Testis (tissue), 3 donors: ENCODE results near the gene FBXO9. TPM values are rescaled to one million over a fixed set of nuclear protein-coding genes. Genes with fewer than 3 reads are reported as not detected.
"Not testable (repeated sequence)": the region's sequence is repeated elsewhere in the genome, so short reads cannot be mapped to it uniquely, and the experiment has no call there.

ENCODE experiments used
- DNase-seq: peaks from one replicate; pipeline ENCODE4 v3.0.0-alpha.2; 2019
- H3K27ac ChIP-seq, 2 donors: fragments of 200-600 bp; sonication (generic); one replicate each; pipeline ENCODE4 v1.5.1; 2019
- H3K27me3 ChIP-seq: fragments of 200-600 bp; sonication (generic); one replicate; pipeline ENCODE4 v1.5.1; 2019
- H3K36me3 ChIP-seq: fragments of 200-600 bp; sonication (generic); one replicate; pipeline ENCODE4 v1.5.1; 2017; ENCODE audit warnings: low read depth; ENCODE audit errors: missing control alignments
- H3K4me1 ChIP-seq: fragments of 200-600 bp; sonication (generic); one replicate; pipeline ENCODE4 v1.5.1; 2019
- H3K4me3 ChIP-seq, 2 donors: fragments of 200-600 bp; sonication (generic); one replicate each; pipeline ENCODE4 v1.5.1; 2017 to 2019
- H3K9me3 ChIP-seq: fragments of 200-600 bp; sonication (generic); one replicate; pipeline ENCODE4 v1.5.1; 2017
- CTCF ChIP-seq, 3 experiments: fragments of 450-650 bp in 2 of 3; fragments of 200-600 bp in 1 of 3; sonication (generic) in 1 of 3; IDR thresholded peaks; one replicate each; pipeline ENCODE4 v1.5.1; 2016 to 2019; ENCODE audit warnings: antibody characterized with exemption in 3 of 3, mild to moderate bottlenecking in 2 of 3, moderate library complexity in 1 of 3
- POLR2A ChIP-seq: fragments of 450-650 bp; IDR thresholded peaks from one replicate; pipeline ENCODE4 v1.6.1; 2017; ENCODE audit warnings: antibody characterized with exemption, mild to moderate bottlenecking, moderate library complexity
- WGBS, 2 donors: methylation state at CpG; one replicate each; pipeline ENCODE4 v1.1.5; 2018; 5-methylcytosine and 5-hydroxymethylcytosine counted together
- intact Hi-C: fragments of 100-400 bp; cut with DNase I; formaldehyde crosslinking; loops from one replicate; pipeline ENCODE4 v1.15.1; 2023; ENCODE audit warnings: low total_unique reads
- polyA plus RNA-seq: library from polyadenylated mRNA; stranded (reverse); fragments of 350-450 nt; fragmentation: Illumina TruSeq; extraction: RNeasy Lipid Tissue Mini Kit (QIAGEN cat#74804); gene quantifications from one replicate; pipeline ENCODE4 v1.2.3, GENCODE V29; 2014; ENCODE audit warnings: low read depth, low replicate concordance; ENCODE audit not compliant: insufficient read depth
- total RNA-seq, 2 donors: library from RNA; depleted of rRNA; stranded (reverse); fragments of >200 nt; gene quantifications; one replicate each; pipeline ENCODE4 v1.2.3, GENCODE V29; 2016

Gene FBXO9
- total and polyA plus RNA-seq, 3 donors from 2014 or later = 75.1 to 81.6 (median 76.6) TPM

DNA sequence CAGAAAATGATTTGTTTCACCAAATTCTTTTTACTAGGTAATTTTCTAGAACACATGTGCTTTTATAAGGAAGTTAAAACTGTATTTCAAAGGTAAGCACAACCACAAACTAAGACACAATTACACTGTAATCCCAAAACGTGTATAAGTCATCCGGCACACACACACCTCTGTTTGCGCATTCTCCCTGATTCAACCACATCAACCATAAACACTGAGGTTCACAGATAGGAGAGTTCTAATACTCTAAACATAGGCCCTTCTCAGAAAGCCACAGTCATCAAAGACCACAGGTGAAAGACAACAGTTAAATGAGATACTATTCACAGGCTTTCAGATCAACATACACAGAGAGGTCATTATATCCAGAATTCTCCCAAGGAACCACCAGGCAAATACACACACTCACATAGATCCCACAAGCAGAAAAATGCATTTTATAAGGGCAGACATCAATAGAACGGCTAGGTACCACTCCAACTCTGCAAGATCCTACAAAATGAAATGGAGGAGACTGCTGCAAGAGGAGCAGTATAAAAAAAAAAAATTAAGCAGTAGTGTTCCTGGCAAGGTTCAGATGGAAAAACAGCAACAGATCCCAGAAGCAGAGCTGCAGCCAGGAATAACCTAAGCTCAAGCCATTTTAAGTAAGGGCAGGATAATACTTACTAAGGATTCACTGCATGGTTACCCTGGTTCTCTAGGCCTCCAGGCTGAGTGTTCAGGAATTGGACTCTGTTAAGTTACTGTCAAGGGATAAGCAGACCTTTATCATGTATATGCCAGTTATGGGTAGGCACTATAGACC lies 6.6 kb upstream of the FBXO9 start:
- Histone ChIP-seq H3K4me3 (no peak overlapping the region), H3K9me3 (no peaks in the 10 kb centered on the region), H3K4me1 (peaks cover 31% of the 10 kb centered on the region), H3K27ac (peak overlapping the region in 1 of 2 donors; percentile 47), H3K36me3 (no peaks in the 10 kb centered on the region), H3K27me3 (no peaks in the 10 kb centered on the region)
- 64 to 73% methylated on average over 4 of the region's 4 CpGs for WGBS, 2 donors
- no peak for TF ChIP-seq POLR2A
- TF ChIP-seq CTCF (IDR thresholded peaks at IDR 0.05) = no peak
- intact Hi-C loops = no loop called here
- no peak for DNase-seq

GRCh38 chr6:53059648-53060589 lies 5.3 kb upstream of the FBXO9 start:
- Histone ChIP-seq H3K27ac (peak overlapping the region; percentile 94 to 95), H3K4me1 (peaks cover 31% of the 10 kb centered on the region), H3K27me3 (no peaks in the 10 kb centered on the region), H3K9me3 (no peaks in the 10 kb centered on the region), H3K4me3 (peak overlapping the region in 1 of 2 donors; percentile 89), H3K36me3 (no peaks in the 10 kb centered on the region)
- WGBS, 2 donors = 19 to 20% methylated on average over 3 of the region's 3 CpGs
- intact Hi-C loops = no loop called here
- TF ChIP-seq POLR2A = no peak
- TF ChIP-seq CTCF (IDR thresholded peaks at IDR 0.05) = no peak
- DNase-seq = no peak

- WGBS, 2 donors = 10 to 17% methylated on average over 5 of the region's 5 CpGs
- intact Hi-C loops = no loop called here
- Histone ChIP-seq H3K36me3 (no peaks in the 10 kb centered on the region), H3K9me3 (no peaks in the 10 kb centered on the region), H3K27ac (peak overlapping the region; percentile 94 to 95), H3K4me1 (peaks cover 25% of the 10 kb centered on the region), H3K4me3 (peak overlapping the region; percentile 83 to 89), H3K27me3 (no peaks in the 10 kb centered on the region)
- TF ChIP-seq POLR2A (no peak), CTCF (IDR thresholded peaks at IDR 0.05) (no peak)
- no peak for DNase-seq
These were observed 3.0 kb upstream of the FBXO9 start for GRCh38 chr6:53062169-53062539.

DNA sequence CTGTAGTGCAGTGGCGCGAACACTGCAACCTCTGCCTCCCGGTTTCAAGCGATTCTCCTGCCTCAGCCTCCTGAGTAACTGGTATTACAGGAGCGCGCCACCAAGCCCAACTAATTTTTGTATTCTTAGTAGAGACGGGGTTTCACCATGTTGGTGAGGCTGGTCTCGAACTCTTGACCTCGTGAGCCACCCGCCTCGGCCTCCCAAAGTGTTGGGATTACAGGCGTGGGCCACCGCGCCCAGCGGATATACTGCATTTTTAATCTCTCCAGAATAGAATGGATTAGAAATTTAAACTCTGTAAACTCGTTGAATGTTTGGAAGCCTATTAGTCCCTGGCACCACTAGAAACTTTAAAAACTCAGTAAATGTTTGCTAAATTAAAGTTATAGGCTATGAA lies 949 bp upstream of the FBXO9 start:
- DNase-seq, H3K9me3 ChIP-seq, H3K27me3 ChIP-seq, intact Hi-C loops, H3K36me3 ChIP-seq: not testable (repeated sequence)
- H3K27ac ChIP-seq = peak overlapping the region in 1 of 2 donors; percentile 96
- peak overlapping the region in 1 of 2 donors; percentile 97 for H3K4me3 ChIP-seq
- 44 to 57% methylated on average over 16 of the region's 16 CpGs for WGBS, 2 donors
- H3K4me1 ChIP-seq = peaks cover 18% of the 10 kb centered on the region

DNA sequence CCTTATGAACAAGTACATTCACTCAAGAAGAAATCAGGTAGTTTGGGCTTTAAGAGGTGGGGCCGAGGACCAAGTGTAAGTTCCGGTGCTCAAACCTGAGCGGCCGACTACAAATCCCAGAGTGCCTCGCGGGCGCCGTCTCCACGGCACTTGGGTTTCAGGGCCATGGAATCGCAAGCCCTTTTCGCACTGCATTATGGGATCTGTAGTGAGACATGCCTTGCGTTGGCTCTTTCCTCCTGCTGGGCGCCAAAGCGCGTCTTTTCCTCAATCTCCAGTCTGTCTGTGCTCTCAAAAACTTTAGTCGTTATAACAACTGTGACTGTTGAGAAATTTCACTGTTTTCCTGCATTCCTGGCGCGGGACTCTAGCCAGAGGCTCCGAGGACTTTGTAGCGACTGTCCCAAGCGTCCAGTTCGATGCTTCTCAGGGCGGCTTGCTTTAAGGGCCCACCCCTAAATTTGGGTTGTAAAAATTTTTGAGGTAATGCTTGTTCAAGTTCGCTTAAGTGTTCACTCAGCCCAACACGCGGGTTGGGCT lies 408 bp upstream of the FBXO9 start:
- Histone ChIP-seq H3K27ac (peak overlapping the region; percentile 84 to 96), H3K4me3 (peak overlapping the region; percentile 95 to 97), H3K27me3 (no peaks in the 10 kb centered on the region), H3K36me3 (no peaks in the 10 kb centered on the region), H3K4me1 (peaks cover 12% of the 10 kb centered on the region), H3K9me3 (no peaks in the 10 kb centered on the region)
- intact Hi-C loops = no loop called here
- TF ChIP-seq POLR2A = no peak
- peak in 1 of 3 experiments; percentile 4 for TF ChIP-seq CTCF (IDR thresholded peaks at IDR 0.05)
- 0% methylated on average over 25 to 26 of the region's 26 CpGs for WGBS, 2 donors
- peak; percentile 100 for DNase-seq
